Measurements from ENCODE around the gene TMEM30B. TPM values are rescaled to one million over a fixed set of nuclear protein-coding genes. Genes with fewer than 3 reads are reported as not detected.
"Not testable (repeated sequence)": the region's sequence is repeated elsewhere in the genome, so short reads cannot be mapped to it uniquely, and the experiment has no call there.

The TMEM30B gene
- polyA plus RNA-seq, 2 donors, result 12.8 to 14.1 TPM

GRCh38 chr14:61250063-61250462, 31.1 kb downstream of the TMEM30B start:
- WGBS, 2 donors, result 89 to 90% methylated on average over 9 of the region's 9 CpGs
- Histone ChIP-seq H3K4me1 (ENCODE audit: control insufficient read depth in 2 of 2, insufficient read depth in 2 of 2, low read length in 1 of 2) (no peaks in the 10 kb centered on the region), H3K4me3 (ENCODE audit: low read depth in 1 of 2, low read length in 2 of 2) (no peak overlapping the region), H3K27ac (ENCODE audit: low read depth in 2 of 2, low read length in 1 of 2) (no peak overlapping the region), H3K36me3 (ENCODE audit: control insufficient read depth in 2 of 2, insufficient read depth in 2 of 2, low read length in 1 of 2) (no peaks in the 10 kb centered on the region), H3K27me3 (ENCODE audit: control insufficient read depth in 1 of 2, insufficient read depth in 2 of 2, low read length in 2 of 2) (no peaks in the 10 kb centered on the region), H3K9me3 (ENCODE audit: control insufficient read depth in 2 of 2, insufficient read depth in 1 of 2, low read depth in 1 of 2, low read length in 1 of 2) (no peaks in the 10 kb centered on the region)

DNA sequence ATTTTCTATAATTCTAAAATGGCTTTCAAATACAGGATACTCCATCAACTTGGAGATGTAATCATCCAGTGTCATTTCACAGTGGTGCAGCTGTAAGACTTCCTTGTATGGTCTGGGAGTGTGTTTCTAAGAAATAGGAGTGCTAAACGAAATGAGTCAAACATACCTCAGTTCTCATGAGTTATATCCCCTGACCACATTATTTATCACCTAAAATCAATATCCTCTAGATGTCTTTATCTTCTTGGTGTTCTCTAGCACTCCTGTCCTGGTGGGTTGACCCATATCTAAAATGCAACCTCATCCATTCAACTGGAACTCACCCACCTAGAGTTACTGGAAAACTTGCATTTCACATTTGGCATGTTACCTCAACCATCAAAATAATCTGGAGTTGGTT, 33.2 kb downstream of the TMEM30B start:
- Histone ChIP-seq H3K36me3 (ENCODE audit: control insufficient read depth in 2 of 2, insufficient read depth in 2 of 2, low read length in 1 of 2) (no peaks in the 10 kb centered on the region), H3K4me1 (ENCODE audit: control insufficient read depth in 2 of 2, insufficient read depth in 2 of 2, low read length in 1 of 2) (no peaks in the 10 kb centered on the region), H3K27me3 (ENCODE audit: control insufficient read depth in 1 of 2, insufficient read depth in 2 of 2, low read length in 2 of 2) (no peaks in the 10 kb centered on the region), H3K27ac (ENCODE audit: low read depth in 2 of 2, low read length in 1 of 2) (no peak overlapping the region), H3K9me3 (ENCODE audit: control insufficient read depth in 2 of 2, insufficient read depth in 1 of 2, low read depth in 1 of 2, low read length in 1 of 2) (no peaks in the 10 kb centered on the region), H3K4me3 (ENCODE audit: low read depth in 1 of 2, low read length in 2 of 2) (no peak overlapping the region)
- WGBS, 2 donors, result 32 to 52% methylated on average over 1 of the region's 1 CpG

DNA sequence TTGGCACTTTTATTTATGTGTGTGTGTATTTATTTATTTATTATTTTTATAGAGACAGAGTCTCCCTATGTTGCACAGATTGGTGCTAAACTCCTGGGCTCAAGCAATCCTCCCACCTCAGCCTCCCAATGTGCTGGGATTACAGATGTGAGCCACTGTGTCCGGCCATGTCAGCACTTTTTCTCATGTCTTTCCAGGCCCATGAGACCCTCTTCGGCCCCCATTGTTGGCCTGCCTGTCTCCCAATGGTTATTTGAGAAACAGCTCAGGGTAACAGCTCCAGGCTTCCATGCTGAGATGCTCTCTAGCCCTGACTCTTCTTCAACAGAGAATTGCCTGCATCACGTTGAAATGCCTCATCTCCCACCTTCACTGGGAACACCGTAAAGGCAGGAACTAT, 34.4 kb downstream of the TMEM30B start:
- no peaks in the 10 kb centered on the region for H3K4me1 ChIP-seq (ENCODE audit: control insufficient read depth in 2 of 2, insufficient read depth in 2 of 2, low read length in 1 of 2)
- no peaks in the 10 kb centered on the region for H3K27me3 ChIP-seq (ENCODE audit: control insufficient read depth in 1 of 2, insufficient read depth in 2 of 2, low read length in 2 of 2)
- WGBS, 2 donors, result 84 to 87% methylated on average over 4 of the region's 4 CpGs
- H3K36me3 ChIP-seq (ENCODE audit: control insufficient read depth in 2 of 2, insufficient read depth in 2 of 2, low read length in 1 of 2), result no peaks in the 10 kb centered on the region
- H3K4me3 ChIP-seq (ENCODE audit: low read depth in 1 of 2, low read length in 2 of 2), result no peak overlapping the region
- H3K27ac ChIP-seq (ENCODE audit: low read depth in 2 of 2, low read length in 1 of 2), result no peak overlapping the region
- no peaks in the 10 kb centered on the region for H3K9me3 ChIP-seq (ENCODE audit: control insufficient read depth in 2 of 2, insufficient read depth in 1 of 2, low read depth in 1 of 2, low read length in 1 of 2)

DNA sequence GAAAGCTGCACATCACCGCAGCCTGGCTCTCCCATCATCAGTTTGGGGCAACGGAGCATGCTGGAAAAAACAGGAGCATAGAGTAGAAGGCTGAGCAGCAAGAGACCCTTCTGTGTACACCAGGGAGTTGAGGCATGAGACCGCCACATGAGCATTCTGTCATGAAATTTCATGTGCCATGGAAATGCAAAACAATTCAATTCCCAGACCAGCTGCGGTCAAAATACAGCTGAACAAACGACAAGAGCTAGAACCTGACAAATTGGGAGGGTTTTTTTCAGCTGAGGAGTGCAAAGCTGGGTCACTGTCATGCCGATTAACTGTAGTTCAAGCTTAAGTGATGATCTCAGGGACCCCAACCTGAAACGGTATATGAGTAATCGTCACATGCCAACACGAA, 37.1 kb downstream of the TMEM30B start:
- H3K4me3 ChIP-seq (ENCODE audit: low read depth in 1 of 2, low read length in 2 of 2), result no peak overlapping the region
- no peaks in the 10 kb centered on the region for H3K36me3 ChIP-seq (ENCODE audit: control insufficient read depth in 2 of 2, insufficient read depth in 2 of 2, low read length in 1 of 2)
- H3K27me3 ChIP-seq (ENCODE audit: control insufficient read depth in 1 of 2, insufficient read depth in 2 of 2, low read length in 2 of 2), result no peaks in the 10 kb centered on the region
- WGBS, 2 donors, result 71 to 73% methylated on average over 9 of the region's 9 CpGs
- H3K4me1 ChIP-seq (ENCODE audit: control insufficient read depth in 2 of 2, insufficient read depth in 2 of 2, low read length in 1 of 2), result no peaks in the 10 kb centered on the region
- H3K9me3 ChIP-seq (ENCODE audit: control insufficient read depth in 2 of 2, insufficient read depth in 1 of 2, low read depth in 1 of 2, low read length in 1 of 2), result peaks cover 3 to 5% of the 10 kb centered on the region in 2 donors
- H3K27ac ChIP-seq (ENCODE audit: low read depth in 2 of 2, low read length in 1 of 2), result no peak overlapping the region

DNA sequence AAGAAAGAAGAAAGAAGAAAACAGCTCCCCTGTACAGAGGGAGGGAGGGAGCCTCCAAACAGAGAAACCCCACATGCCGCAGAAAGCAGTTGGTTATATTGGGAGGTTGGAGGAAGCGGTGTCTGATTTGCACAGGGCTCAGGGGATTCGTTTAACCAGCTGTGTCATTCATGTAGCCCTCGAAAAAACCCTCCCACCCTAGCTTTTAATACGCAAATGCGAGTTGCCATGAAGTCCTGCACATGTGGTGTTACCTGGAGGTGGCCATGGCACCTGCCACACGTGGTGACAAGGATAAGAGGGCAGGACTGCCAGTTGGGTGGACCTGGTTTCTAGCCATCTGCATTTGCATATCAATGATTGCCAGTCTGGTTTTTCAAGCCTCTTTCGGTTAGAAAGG, 40.9 kb downstream of the TMEM30B start:
- Histone ChIP-seq H3K36me3 (ENCODE audit: control insufficient read depth in 2 of 2, insufficient read depth in 2 of 2, low read length in 1 of 2) (no peaks in the 10 kb centered on the region), H3K27ac (ENCODE audit: low read depth in 2 of 2, low read length in 1 of 2) (no peak overlapping the region), H3K27me3 (ENCODE audit: control insufficient read depth in 1 of 2, insufficient read depth in 2 of 2, low read length in 2 of 2) (no peaks in the 10 kb centered on the region), H3K4me1 (ENCODE audit: control insufficient read depth in 2 of 2, insufficient read depth in 2 of 2, low read length in 1 of 2) (no peaks in the 10 kb centered on the region), H3K4me3 (ENCODE audit: low read depth in 1 of 2, low read length in 2 of 2) (no peak overlapping the region), H3K9me3 (ENCODE audit: control insufficient read depth in 2 of 2, insufficient read depth in 1 of 2, low read depth in 1 of 2, low read length in 1 of 2) (peaks cover 3 to 5% of the 10 kb centered on the region in 2 donors)
- WGBS, 2 donors, result 68 to 70% methylated on average over 8 of the region's 8 CpGs

- not testable (repeated sequence) for H3K36me3 ChIP-seq (ENCODE audit: control insufficient read depth in 2 of 2, insufficient read depth in 2 of 2, low read length in 1 of 2); H3K4me3 ChIP-seq (ENCODE audit: low read depth in 1 of 2, low read length in 2 of 2); H3K4me1 ChIP-seq (ENCODE audit: control insufficient read depth in 2 of 2, insufficient read depth in 2 of 2, low read length in 1 of 2); H3K27me3 ChIP-seq (ENCODE audit: control insufficient read depth in 1 of 2, insufficient read depth in 2 of 2, low read length in 2 of 2); H3K9me3 ChIP-seq (ENCODE audit: control insufficient read depth in 2 of 2, insufficient read depth in 1 of 2, low read depth in 1 of 2, low read length in 1 of 2); H3K27ac ChIP-seq (ENCODE audit: low read depth in 2 of 2, low read length in 1 of 2)
- 77 to 83% methylated on average over 10 of the region's 10 CpGs for WGBS, 2 donors
Observed at GRCh38 chr14:61239285-61239684, 41.9 kb downstream of the TMEM30B start.

GRCh38 chr14:61238611-61239245, 42.4 kb downstream of the TMEM30B start:
- H3K27me3 ChIP-seq (ENCODE audit: control insufficient read depth in 1 of 2, insufficient read depth in 2 of 2, low read length in 2 of 2), result no peaks in the 10 kb centered on the region
- no peak overlapping the region for H3K27ac ChIP-seq (ENCODE audit: low read depth in 2 of 2, low read length in 1 of 2)
- H3K4me3 ChIP-seq (ENCODE audit: low read depth in 1 of 2, low read length in 2 of 2), result no peak overlapping the region
- WGBS, 2 donors, result 77 to 78% methylated on average over 7 of the region's 7 CpGs
- peaks cover 3 to 5% of the 10 kb centered on the region in 2 donors for H3K9me3 ChIP-seq (ENCODE audit: control insufficient read depth in 2 of 2, insufficient read depth in 1 of 2, low read depth in 1 of 2, low read length in 1 of 2)
- H3K4me1 ChIP-seq (ENCODE audit: control insufficient read depth in 2 of 2, insufficient read depth in 2 of 2, low read length in 1 of 2), result no peaks in the 10 kb centered on the region
- H3K36me3 ChIP-seq (ENCODE audit: control insufficient read depth in 2 of 2, insufficient read depth in 2 of 2, low read length in 1 of 2), result no peaks in the 10 kb centered on the region

- Histone ChIP-seq H3K4me3 (ENCODE audit: low read depth in 1 of 2, low read length in 2 of 2) (no peak overlapping the region), H3K27me3 (ENCODE audit: control insufficient read depth in 1 of 2, insufficient read depth in 2 of 2, low read length in 2 of 2) (no peaks in the 10 kb centered on the region), H3K4me1 (ENCODE audit: control insufficient read depth in 2 of 2, insufficient read depth in 2 of 2, low read length in 1 of 2) (peaks cover 0 to 2% of the 10 kb centered on the region in 2 donors), H3K36me3 (ENCODE audit: control insufficient read depth in 2 of 2, insufficient read depth in 2 of 2, low read length in 1 of 2) (no peaks in the 10 kb centered on the region), H3K9me3 (ENCODE audit: control insufficient read depth in 2 of 2, insufficient read depth in 1 of 2, low read depth in 1 of 2, low read length in 1 of 2) (peaks cover 0 to 2% of the 10 kb centered on the region in 2 donors), H3K27ac (ENCODE audit: low read depth in 2 of 2, low read length in 1 of 2) (no peak overlapping the region)
- 73 to 80% methylated on average over 2 of the region's 2 CpGs for WGBS, 2 donors
Observed at GRCh38 chr14:61234215-61234916, 46.8 kb downstream of the TMEM30B start.

GRCh38 chr14:61233436-61233956, 47.6 kb downstream of the TMEM30B start:
- no peak overlapping the region for H3K4me3 ChIP-seq (ENCODE audit: low read depth in 1 of 2, low read length in 2 of 2)
- whole genome bisulfite sequencing, 2 donors, result 75 to 79% methylated on average over 3 of the region's 3 CpGs

DNA sequence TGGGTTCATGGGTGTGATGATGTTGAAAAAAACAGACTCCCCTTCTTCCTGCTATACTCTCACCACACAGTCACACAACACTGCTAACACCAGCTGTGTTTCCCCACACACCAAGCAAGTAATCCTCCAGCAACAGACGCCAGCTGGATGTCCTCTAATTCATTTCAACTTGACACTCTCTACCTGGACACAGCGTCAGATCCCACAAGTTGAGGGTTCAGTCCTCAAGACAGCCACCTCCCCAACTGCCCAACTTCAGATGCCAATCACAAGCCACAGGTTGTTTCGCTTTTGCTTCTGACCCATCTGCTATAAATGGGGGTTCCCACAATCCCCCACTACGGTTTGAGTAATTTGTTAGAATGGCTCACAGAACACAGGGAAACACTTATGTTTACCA, 49.3 kb downstream of the TMEM30B start:
- peaks cover 0 to 2% of the 10 kb centered on the region in 2 donors for H3K4me1 ChIP-seq (ENCODE audit: control insufficient read depth in 2 of 2, insufficient read depth in 2 of 2, low read length in 1 of 2)
- peaks cover 0 to 2% of the 10 kb centered on the region in 2 donors for H3K9me3 ChIP-seq (ENCODE audit: control insufficient read depth in 2 of 2, insufficient read depth in 1 of 2, low read depth in 1 of 2, low read length in 1 of 2)
- no peak overlapping the region for H3K4me3 ChIP-seq (ENCODE audit: low read depth in 1 of 2, low read length in 2 of 2)
- no peaks in the 10 kb centered on the region for H3K27me3 ChIP-seq (ENCODE audit: control insufficient read depth in 1 of 2, insufficient read depth in 2 of 2, low read length in 2 of 2)
- no peak overlapping the region for H3K27ac ChIP-seq (ENCODE audit: low read depth in 2 of 2, low read length in 1 of 2)
- H3K36me3 ChIP-seq (ENCODE audit: control insufficient read depth in 2 of 2, insufficient read depth in 2 of 2, low read length in 1 of 2), result no peaks in the 10 kb centered on the region
- WGBS, 2 donors, result 82 to 87% methylated on average over 4 of the region's 4 CpGs

More at GRCh38 chr14:61233436-61233956, 47.6 kb downstream of the TMEM30B start:
- Histone ChIP-seq H3K27me3 (ENCODE audit: control insufficient read depth in 1 of 2, insufficient read depth in 2 of 2, low read length in 2 of 2) (no peaks in the 10 kb centered on the region), H3K9me3 (ENCODE audit: control insufficient read depth in 2 of 2, insufficient read depth in 1 of 2, low read depth in 1 of 2, low read length in 1 of 2) (peaks cover 0 to 2% of the 10 kb centered on the region in 2 donors), H3K27ac (ENCODE audit: low read depth in 2 of 2, low read length in 1 of 2) (no peak overlapping the region), H3K36me3 (ENCODE audit: control insufficient read depth in 2 of 2, insufficient read depth in 2 of 2, low read length in 1 of 2) (no peaks in the 10 kb centered on the region), H3K4me1 (ENCODE audit: control insufficient read depth in 2 of 2, insufficient read depth in 2 of 2, low read length in 1 of 2) (peaks cover 0 to 2% of the 10 kb centered on the region in 2 donors)

Data from esophagus (tissue), 2 donors.